GM19035 (cell line): ENCODE data around the gene APEX1.
"Not testable (repeated sequence)": the region's sequence is repeated elsewhere in the genome, so short reads cannot be mapped to it uniquely, and the experiment has no call there.

Source experiments
- ATAC-seq: cut with Tn5 transposase; IDR thresholded peaks from one replicate; pipeline ENCODE4 v1.9.1; 2021; ENCODE audit not compliant: unreplicated experiment

APEX1 gene

DNA sequence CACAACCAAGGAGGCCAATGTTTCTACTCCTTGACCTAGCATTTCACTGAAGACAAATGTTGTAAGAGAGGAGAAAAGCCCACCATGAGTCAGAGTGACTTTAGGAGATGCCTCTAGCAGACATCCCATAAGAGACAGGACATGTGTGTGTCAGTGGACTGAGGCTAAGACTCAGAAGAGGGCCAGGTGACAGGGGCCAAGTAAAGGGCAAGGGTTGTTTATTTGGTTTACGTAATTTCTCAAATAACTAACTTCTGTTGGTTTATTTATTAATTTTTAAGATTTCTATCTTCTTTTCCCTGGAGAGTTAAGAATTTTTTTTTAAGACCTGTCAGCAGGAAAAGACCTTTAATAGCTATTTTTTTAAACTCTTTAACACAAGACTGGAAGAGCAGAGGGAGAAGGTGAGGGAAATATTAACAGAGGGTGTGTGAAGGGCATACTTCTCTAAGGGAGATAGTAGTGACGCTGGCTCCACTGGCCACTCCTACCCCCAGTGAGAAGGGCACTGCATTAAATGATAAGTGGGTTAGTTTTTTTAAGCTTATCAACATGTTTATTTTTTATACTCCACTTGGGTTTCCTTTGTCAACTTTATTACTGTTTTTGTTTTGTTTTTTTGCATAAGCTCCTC is 17.6 kb downstream of the APEX1 start:
- ATAC-seq: no peak

GRCh38 chr14:20476776-20477175 is 21.8 kb downstream of the APEX1 start:
- no peak for ATAC-seq

DNA sequence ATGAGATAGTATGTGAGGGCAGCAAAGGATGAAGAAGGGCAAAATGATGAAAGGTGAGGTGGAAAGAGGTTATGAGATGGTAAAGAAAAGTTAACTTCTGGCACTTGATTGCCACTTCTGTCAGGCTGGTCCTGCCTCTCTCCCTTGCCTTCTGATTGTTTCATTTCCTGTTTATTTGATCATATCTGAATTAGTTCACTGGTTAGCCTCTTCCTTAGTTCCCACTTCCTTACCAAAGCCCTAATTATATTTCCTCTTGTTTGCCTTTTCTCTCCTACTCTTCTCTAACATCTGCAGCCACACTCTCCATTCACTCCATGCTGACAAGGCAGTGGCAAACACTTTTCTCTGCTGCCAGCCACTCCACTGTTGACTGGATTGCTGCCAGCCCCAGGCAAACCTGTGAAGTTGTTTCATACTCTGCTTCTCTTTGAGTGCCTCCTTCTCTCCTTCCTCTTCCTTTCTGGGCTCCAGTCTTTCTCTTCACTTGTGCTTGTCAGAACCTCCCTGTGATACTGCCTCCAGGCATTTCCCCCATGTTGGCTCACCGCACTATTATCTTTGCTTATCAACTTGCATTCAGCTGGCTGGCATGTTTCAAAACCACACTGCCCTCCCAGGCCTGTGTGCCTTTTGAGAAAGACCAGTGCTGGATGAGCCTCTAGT is 22.3 kb downstream of the APEX1 start:
- no peak for ATAC-seq

GRCh38 chr14:20478894-20479293 is 23.9 kb downstream of the APEX1 start:
- no peak for ATAC-seq

DNA sequence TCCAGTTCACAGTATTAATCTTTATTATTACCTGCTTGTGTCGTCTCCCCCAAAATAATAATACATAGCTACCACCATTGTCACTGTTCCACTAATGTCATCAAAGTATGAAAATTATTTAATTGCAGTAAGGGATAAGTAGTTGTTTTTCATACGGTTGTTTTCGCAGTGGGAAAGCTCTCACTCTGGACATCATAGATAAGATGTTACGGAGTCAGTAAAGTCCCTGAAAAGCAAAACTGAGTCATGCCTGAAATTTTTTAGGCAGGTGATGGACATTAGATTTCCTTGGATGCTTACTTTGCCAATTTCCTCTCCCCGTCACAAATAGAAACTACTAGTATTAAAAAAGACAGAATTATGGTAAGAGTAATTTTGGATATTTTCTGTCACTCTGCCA is 27.4 kb downstream of the APEX1 start:
- no peak for ATAC-seq

DNA sequence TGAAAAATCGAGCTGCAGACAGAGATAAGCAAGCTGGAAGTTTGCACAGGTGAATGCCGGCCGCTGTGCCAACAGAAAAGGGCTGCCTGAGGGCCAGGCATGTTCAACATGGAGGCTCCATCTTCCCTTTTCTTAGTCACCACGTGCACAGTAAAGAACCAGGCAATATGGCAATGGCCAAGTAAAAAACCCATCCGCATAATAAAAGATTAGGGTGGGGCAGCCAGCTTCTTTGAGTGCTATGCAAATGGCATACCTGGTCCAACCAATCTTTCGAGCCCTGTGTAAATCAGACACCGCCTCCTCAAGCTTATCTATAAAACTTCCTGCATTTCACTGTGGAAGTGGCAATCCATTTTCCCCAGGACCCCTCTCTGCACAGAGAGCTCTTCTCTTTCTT is 30.9 kb downstream of the APEX1 start:
- ATAC-seq: no peak

DNA sequence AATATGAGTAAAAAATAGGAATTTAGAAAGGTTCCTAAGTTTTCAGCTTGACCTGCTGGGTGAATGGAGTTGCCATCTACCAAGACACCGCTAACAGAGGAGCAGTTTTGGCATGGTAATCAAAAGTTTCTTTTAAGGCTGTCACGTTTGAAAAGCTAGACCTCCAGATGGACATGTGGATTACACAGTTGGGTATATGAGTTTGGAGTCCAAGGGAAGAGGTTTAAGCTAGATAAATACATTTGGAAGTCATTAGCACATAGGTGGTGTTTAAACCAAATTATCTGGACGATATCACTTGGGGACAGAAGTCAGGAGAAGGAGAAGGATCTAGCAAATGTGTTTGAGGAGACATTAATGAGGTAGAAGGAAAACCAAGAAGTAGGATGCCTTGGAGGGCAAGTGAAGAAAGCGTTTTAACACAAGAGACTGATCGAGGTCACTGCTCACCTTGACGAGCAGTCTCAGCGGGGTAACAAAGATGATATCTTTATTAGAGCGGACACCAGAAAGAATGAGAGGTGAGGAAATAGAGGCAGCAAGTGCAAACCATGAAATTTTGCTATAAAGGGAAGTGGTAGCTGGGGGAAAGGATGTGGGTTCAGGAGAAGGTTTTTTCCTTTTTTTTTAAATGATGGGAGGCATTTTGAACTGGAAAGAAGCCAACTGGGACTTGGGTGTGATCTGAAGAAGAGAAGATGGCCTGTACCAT is 31.8 kb downstream of the APEX1 start:
- no peak for ATAC-seq

- ATAC-seq: no peak
Observed at GRCh38 chr14:20487396-20487725, 32.3 kb downstream of the APEX1 start.

GRCh38 chr14:20489093-20489994 is 34.3 kb downstream of the APEX1 start:
- no peak for ATAC-seq

GRCh38 chr14:20490563-20490962 is 35.5 kb downstream of the APEX1 start:
- no peak for ATAC-seq

- ATAC-seq: no peak
Observed at GRCh38 chr14:20492486-20492885, 37.5 kb downstream of the APEX1 start.

DNA sequence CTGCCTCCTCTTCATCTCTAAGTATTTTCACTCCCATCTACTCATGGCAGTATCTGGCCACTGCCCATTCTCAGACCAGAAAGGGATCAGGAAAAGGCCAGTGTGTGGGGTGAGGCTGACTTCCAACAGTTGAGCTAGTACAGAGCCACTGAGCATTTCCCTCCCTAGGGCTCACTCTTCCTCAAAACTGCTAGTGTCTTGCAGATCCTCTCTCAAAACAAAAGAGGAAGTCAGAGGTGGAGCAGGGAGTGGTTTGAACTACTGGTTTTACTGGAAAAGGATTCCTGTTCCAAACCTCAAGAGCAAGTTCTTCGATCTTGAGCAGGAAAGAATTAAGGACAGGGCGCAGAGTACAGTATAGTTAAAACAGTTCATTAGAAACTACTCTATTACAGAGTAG is 38.6 kb downstream of the APEX1 start:
- ATAC-seq: no peak

DNA sequence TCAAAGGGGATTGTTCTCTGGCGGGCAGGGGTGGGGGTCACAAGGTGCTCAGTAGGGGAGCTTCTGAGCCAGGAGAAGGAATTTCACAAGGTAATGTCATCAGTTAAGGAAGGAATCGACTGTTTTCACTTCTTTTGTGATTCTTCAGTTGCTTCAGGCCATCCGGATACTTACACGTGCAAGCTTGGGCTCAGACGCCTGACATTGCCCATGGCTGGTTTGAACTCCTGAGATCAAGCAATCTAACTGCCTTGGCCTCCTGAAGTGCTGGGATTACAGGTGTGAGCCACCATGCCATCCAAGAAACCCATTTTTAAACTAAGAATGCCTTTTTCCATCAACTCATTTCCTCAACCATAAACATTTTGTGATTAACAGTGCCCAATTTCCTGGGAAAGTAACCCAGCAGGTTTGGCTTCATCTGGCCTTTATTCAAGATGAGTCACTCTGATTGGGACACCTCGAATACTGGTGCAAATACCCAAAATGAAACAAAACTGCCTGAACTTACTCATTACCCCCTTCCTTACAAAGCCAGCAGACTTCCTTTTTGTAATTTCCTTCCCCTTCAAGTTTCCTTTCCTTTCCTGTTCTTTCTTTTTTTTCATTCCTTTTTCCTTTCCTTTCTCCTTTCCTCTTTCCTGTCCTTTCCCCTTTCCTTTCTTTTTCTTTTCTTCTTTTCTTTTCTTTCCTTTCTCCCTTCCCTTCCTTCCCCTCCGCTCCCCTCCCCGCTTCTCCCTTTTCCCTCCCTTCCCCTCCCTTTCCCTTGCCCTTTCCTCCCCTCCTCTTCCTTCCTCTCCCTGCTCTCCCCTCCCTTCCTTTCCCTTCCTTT is 40.1 kb downstream of the APEX1 start:
- ATAC-seq: no peak

GRCh38 chr14:20498622-20499021 is 43.6 kb downstream of the APEX1 start:
- ATAC-seq: no peak

DNA sequence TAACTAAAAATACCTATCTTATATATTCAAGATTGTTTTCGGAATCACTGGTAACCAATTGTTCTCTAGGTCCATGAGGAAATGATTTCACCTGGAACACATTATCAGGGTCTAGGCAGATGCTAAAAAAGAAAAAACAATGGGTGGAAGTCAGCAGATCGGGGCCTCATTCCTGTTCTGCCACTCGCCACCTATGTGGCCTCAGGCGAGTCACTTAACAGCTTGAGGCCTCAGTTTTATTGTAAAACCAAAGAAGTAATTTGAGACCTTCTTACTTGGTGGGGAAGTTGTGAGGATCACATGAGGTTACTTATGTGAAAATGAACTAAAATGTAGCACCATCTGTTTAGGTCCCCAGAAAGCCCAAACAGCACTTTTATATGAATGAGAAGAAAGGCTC is 44.1 kb downstream of the APEX1 start:
- ATAC-seq: no peak

GRCh38 chr14:20499881-20500280 is 44.9 kb downstream of the APEX1 start:
- ATAC-seq: no peak

- no peak for ATAC-seq
Observed at GRCh38 chr14:20501346-20501745, 46.3 kb downstream of the APEX1 start.

GRCh38 chr14:20503898-20504297 is 48.9 kb downstream of the APEX1 start:
- no peak for ATAC-seq

- not testable (repeated sequence) for ATAC-seq
Observed at GRCh38 chr14:20506276-20506675, 51.2 kb downstream of the APEX1 start.

- not testable (repeated sequence) for ATAC-seq
Observed at GRCh38 chr14:20506752-20507151, 51.7 kb downstream of the APEX1 start.
